GM12892 (cell line): ENCODE measurements around the gene RTN4RL1.

Source experiments
- DNase-seq: peaks from one replicate; pipeline ENCODE4 v3.0.0; 2011; ENCODE audit not compliant: insufficient read length
- FAIRE-seq: peaks from 2 replicates; lab custom pipeline; 2011; peaks lifted over from hg19 to GRCh38; lab: Jason Lieb, UNC
- POLR2A ChIP-seq: IDR thresholded peaks from 2 replicates; pipeline ENCODE4 v1.6.1; 2011; ENCODE audit warnings: low read depth, low read length, control low read depth
- POLR2AphosphoS5 ChIP-seq: IDR thresholded peaks from 2 replicates; pipeline ENCODE4 v1.6.1; 2011; ENCODE audit warnings: low read depth, low read length, control low read depth
- TAF1 ChIP-seq: IDR thresholded peaks from 2 replicates; pipeline ENCODE4 v1.6.1; 2011; ENCODE audit warnings: low read depth, mild to moderate bottlenecking, control low read depth, low read length, borderline replicate concordance

Gene RTN4RL1

DNA sequence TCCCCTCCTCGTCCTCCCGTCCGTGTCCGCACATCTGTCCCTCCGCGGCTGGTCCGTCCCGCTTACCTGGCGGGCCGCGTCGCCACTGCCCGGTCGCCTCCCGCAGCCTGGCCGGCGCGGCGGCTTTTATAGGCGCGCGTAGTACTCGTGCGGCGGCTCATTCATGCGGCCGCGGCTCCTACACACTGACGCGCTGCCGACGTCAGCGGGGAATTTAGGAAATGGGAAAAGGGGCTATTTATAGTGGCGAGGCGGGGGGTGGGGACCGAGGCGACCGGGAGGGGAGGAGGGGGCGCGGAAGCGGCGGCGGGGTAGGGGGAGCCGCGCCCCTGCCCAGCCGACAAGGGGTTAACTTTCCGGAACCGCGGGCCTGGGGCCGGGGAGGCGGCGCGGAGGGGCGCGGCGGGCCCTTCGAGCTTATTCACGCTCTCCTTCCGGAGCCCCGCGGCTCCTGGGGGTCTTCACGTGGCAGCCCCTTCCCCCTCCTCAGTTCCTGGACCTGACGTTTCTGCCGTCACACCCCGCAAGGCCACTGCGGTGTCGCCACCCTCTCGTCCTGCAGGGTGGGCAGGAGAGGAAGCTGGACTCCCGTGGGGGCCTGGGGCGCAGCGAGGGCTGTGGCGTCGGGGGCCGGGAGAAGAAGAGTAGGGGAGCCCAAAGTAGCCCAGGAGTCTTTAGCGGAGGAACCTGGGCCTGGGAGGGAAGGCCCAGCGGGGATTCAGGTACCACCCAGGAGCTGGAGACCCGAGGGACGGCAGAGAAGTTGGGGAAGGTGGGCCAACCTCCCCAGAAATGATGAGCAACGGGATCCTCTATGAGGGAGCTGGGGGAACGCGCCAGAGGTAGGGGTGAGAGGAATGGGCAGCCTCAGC lies 26.2 kb upstream of the RTN4RL1 start:
- DNase-seq (no peak), FAIRE-seq (no peak)
- no peak for TF ChIP-seq POLR2A
- no peak for TF ChIP-seq POLR2AphosphoS5
- TF ChIP-seq TAF1, result no peak

GRCh38 chr17:2050300-2051060 lies 25.3 kb upstream of the RTN4RL1 start:
- DNase-seq (no peak), FAIRE-seq (peak; percentile 82)
- TF ChIP-seq TAF1, result no peak
- TF ChIP-seq POLR2AphosphoS5, result no peak

DNA sequence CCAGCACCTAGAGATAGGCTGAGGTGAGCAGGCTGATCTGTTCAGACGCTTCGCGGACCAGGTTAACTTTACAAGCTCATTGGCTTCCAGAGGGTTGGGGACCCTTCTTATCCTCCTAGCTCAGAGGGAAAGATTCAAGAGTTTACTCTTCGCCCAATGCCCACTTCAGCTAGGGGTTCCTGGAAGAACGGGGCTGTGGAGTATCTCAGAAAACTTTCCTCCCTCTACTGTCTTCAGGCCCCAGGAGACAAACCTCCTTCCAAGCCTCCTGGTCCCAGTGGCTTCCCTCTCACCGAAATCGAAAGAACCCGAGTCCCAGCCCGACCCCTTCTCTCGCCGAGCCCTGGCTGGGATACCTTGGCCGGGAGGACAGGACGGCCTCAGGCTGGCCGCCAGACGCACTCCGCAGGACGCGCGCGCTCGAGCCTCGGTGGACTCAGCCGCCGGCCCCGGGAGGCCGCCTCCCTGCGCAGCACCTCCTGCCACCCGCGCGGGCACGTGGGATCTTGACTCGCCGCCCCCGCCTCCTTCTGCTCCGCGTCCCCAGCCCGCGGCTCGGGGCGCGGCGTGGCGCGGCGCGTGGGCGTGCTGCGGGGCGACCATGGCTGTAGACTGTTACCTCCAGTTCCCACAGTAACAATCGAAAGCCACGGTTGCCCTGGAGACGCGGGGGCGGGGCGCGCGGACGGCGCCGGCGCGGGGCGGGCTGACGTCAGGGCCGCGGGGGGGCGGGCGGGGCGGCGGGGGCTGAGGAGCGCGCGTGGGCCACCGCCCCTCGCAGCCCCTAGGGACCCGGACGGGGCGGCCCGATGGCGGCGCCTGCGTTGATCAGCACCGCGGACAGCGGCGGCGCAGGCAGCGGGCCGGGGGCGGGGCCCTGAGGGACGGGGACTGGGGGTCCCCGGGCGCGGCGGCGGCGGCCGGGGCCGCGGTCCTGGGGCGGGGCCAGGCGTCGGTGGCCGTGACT lies 24.5 kb upstream of the RTN4RL1 start:
- FAIRE-seq (peak; percentile 94), DNase-seq (peak; percentile 76)
- TF ChIP-seq TAF1 (no peak), POLR2A (no peak), POLR2AphosphoS5 (no peak)

GRCh38 chr17:2048805-2049204 lies 23.7 kb upstream of the RTN4RL1 start:
- FAIRE-seq (no peak), DNase-seq (no peak)
- no peak for TF ChIP-seq POLR2AphosphoS5
- no peak for TF ChIP-seq POLR2A
- no peak for TF ChIP-seq TAF1

GRCh38 chr17:2047590-2047989 lies 22.5 kb upstream of the RTN4RL1 start:
- no peak for DNase-seq
- TF ChIP-seq POLR2A, result no peak
- TF ChIP-seq POLR2AphosphoS5, result no peak
- no peak for TF ChIP-seq TAF1
- no peak for FAIRE-seq

DNA sequence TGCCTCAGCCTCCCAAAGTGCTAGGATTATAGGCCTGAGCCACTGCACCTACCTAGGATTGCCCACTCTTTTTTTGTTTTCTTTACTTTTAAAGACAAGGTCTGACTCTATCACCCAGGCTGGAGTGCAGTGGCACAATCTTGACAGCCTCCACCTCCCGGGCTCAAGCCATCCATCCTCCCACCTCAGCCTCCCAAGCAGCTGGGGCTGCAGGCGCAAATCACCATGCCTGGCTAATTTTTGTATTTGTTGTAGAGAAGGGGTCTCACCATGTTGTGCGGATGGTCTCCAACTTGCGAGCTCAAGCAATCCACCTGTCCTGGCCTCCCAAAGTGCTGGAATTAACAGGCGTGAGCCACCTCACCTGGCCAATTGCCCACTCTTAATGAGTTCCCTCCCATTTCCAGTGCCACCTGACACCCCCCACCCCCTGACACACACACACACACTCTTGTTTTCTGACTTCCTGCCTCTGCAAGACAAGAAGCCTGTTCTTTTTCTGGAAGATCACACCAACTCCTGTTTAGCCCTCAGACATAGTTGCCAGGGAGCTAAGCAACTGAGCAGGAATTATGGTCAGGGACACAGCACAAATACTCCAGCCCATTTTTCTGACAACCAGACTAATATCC lies 19.2 kb upstream of the RTN4RL1 start:
- DNase-seq (no peak), FAIRE-seq (no peak)

GRCh38 chr17:2043785-2044184 lies 18.7 kb upstream of the RTN4RL1 start:
- no peak for TF ChIP-seq TAF1
- TF ChIP-seq POLR2A, result no peak
- no peak for TF ChIP-seq POLR2AphosphoS5
- no peak for FAIRE-seq
- DNase-seq, result no peak

More for the DNA sequence above, 19.2 kb upstream of the RTN4RL1 start:
- TF ChIP-seq POLR2A (no peak), TAF1 (no peak), POLR2AphosphoS5 (no peak)

DNA sequence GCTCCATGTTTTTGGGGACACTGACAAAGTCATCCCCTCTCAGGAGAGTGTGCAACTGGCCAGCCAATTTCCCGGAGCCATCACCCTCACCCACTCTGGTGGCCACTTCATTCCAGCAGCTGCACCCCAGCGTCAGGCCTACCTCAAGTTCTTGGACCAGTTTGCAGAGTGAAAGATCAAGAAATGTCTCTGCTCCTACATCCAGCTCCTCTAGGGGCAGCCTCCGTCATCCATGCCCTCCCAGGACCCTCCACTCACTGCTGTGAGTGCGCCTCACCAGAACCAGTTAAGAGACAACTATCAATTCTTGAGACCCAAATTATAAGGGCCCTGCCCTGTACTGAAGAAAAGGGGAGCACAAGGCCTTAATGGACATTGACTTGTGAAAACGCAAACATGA lies 17.8 kb upstream of the RTN4RL1 start:
- TF ChIP-seq TAF1 (no peak), POLR2AphosphoS5 (no peak), POLR2A (no peak)
- FAIRE-seq (peak; percentile 21), DNase-seq (no peak)

- FAIRE-seq (no peak), DNase-seq (no peak)
- TF ChIP-seq TAF1 (no peak), POLR2AphosphoS5 (no peak), POLR2A (no peak)
Observed at GRCh38 chr17:2042390-2042847, 17.3 kb upstream of the RTN4RL1 start.
